Measurements from ENCODE around the gene ISG20L2.

ISG20L2 gene

DNA sequence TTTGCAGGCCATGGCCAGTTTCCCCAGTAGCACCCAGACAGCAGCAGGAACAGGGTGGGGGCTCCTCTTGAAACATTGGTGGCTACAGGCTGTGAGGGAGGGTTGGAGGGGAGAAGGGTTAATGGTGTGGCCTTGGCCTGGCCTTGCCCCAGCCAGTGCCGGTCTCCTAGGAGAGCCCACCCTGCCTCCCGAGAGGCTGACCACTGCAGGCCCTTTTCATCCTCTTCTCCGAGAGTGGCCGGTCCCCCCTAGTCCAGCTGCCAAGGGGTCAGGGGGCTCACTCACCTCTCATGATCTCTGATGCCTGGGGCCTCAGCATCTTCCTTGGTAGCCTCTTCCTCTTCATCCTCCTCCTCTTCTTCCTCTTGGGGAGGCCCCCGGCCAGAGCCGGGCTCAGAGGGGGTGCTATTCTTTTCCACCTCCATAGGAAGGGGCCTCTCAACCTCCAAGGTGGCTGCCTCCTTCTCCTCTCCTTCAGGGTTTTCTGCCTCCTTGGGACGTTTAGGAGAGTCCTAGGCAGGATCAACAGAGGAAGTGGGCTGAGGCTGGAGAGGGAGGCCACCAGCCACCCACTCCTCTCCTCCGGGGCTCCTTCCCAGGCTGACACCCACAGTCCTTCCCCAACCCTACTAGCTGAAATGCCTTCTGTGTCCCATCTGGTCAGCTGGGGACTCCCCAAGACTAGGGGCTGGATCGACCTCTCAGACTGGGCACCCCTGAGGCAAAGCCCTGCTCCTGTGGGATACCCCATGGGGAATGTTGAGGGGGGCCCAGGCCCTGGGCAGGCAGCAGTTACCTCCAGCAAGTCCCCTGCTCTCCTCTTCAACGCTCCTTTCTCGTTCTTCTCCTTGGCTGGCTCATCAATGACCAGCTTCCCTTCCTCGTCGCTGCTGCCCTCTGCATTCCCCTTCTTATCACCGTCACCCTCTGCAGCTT lies 15.1 kb upstream of the ISG20L2 start:
- H3K4me3 ChIP-seq (ENCODE audit: low read length) = no peak overlapping the region
- DNase-seq (ENCODE audit: low read depth) = no peak
- TF ChIP-seq, protein P1, sequence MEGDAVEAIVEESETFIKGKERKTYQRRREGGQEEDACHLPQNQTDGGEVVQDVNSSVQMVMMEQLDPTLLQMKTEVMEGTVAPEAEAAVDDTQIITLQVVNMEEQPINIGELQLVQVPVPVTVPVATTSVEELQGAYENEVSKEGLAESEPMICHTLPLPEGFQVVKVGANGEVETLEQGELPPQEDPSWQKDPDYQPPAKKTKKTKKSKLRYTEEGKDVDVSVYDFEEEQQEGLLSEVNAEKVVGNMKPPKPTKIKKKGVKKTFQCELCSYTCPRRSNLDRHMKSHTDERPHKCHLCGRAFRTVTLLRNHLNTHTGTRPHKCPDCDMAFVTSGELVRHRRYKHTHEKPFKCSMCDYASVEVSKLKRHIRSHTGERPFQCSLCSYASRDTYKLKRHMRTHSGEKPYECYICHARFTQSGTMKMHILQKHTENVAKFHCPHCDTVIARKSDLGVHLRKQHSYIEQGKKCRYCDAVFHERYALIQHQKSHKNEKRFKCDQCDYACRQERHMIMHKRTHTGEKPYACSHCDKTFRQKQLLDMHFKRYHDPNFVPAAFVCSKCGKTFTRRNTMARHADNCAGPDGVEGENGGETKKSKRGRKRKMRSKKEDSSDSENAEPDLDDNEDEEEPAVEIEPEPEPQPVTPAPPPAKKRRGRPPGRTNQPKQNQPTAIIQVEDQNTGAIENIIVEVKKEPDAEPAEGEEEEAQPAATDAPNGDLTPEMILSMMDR (conservative IDR thresholded peaks at IDR 0.05; ENCODE audit: low read length) = no peak

DNA sequence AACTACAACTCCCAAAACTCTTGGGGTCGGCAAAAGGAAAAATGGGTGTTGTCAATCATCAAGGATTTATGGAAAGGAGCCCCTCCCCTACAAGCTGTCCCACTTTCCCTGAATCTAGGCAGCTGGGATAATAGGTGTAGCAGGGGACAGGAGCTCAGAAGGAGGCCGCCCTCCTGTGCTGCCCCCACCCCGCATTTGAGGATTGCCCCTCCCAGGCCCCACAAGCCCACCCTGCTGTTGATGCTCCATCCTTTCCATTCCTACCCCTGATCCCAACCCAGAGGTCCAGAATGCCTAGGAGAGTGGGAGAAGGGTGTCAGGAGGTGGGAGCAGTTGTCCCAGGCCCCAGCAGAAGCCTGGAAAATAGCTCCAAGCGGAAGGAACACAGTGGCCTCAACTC lies 14.2 kb upstream of the ISG20L2 start:
- no peak overlapping the region for H3K4me3 ChIP-seq (ENCODE audit: low read length)
- TF ChIP-seq, protein P1 (conservative IDR thresholded peaks at IDR 0.05; ENCODE audit: low read length) = no peak
- no peak for DNase-seq (ENCODE audit: low read depth)

DNA sequence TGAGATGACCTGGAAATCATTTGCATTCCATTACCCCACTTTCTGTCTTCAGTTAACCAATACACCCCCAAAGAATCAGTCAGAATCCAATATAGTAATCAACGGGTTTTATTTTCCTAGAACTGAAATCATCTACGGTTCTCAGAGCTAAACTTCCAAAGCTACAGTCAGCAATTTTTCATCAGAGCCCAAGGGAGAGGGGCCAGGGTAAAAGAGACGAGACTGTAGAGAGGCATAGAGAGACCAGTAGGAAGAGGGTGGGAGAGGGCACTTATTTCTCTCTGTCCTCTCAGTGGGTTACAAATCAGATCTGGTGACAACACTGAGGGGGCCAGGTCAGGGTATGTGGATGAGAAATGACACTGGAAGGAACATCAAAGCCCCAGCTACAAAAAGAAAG lies 13.5 kb upstream of the ISG20L2 start:
- TF ChIP-seq, protein P1 (conservative IDR thresholded peaks at IDR 0.05; ENCODE audit: low read length) = no peak
- DNase-seq (ENCODE audit: low read depth) = no peak
- H3K4me3 ChIP-seq (ENCODE audit: low read length) = no peak overlapping the region

- H3K4me3 ChIP-seq (ENCODE audit: low read length) = peak overlapping the region; percentile 30
- no peak for DNase-seq (ENCODE audit: low read depth)
- TF ChIP-seq, protein P1 (conservative IDR thresholded peaks at IDR 0.05; ENCODE audit: low read length) = no peak
These were observed 13.0 kb upstream of the ISG20L2 start for GRCh38 chr1:156741481-156741983.

- peak; percentile 99 for DNase-seq (ENCODE audit: low read depth)
- TF ChIP-seq, protein P1 (conservative IDR thresholded peaks at IDR 0.05; ENCODE audit: low read length) = no peak
- peak within 1 kb of the TSS; percentile 91 for H3K4me3 ChIP-seq (ENCODE audit: low read length)
These were observed 12.3 kb upstream of the ISG20L2 start, which contains the start of gene MRPL24 for GRCh38 chr1:156740741-156741480. TSS of gene MRPL24 (minus strand) at chr1:156741088. CDS start at chr1:156738704, 2,384 bp downstream.

- DNase-seq (ENCODE audit: low read depth) = peak; percentile 13
- peak overlapping the region; percentile 91 for H3K4me3 ChIP-seq (ENCODE audit: low read length)
- TF ChIP-seq, protein P1 (conservative IDR thresholded peaks at IDR 0.05; ENCODE audit: low read length) = no peak
These were observed 11.7 kb upstream of the ISG20L2 start for GRCh38 chr1:156740237-156740740.

All from AG10803 (cell line).